Subcutaneous adipose tissue (tissue), 4 donors: Measurements from ENCODE around the gene RAG1. TPM values are rescaled to one million over a fixed set of nuclear protein-coding genes. Genes with fewer than 3 reads are reported as not detected.

Experiments
- CTCF ChIP-seq: fragments of 450-650 bp; IDR thresholded peaks from one replicate; pipeline ENCODE4 v1.5.1; 2016; ENCODE audit warnings: low read depth, mild to moderate bottlenecking, control low read depth, antibody characterized with exemption, moderate library complexity
- total RNA-seq, 4 donors: library from RNA; depleted of rRNA; stranded (reverse); fragments of >200 nt; gene quantifications; one replicate each; pipeline ENCODE4 v1.1.0, GENCODE V29; 2016

The RAG1 gene
- total RNA-seq, 4 donors from 2014 or later: 0.16 to 1.5 (median 0.79) TPM

DNA sequence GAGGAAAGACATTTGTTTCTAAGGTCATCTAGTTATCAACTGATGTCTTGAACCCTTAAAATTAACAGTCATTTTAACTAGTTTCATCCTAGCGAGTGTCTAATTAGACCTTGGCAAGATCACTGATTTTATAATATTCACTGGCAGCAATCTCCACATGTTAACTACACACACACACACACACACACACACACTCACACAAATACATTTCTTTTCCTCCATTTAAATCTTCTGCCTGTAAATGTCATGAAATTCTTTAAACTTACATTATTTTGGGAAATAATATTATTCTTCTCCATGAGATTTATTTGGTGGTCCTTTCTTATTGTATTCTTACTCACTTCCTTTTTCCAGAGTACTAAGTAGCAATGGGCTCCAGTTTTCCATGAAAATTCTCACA is 23.6 kb downstream of the RAG1 start:
- no peak for TF ChIP-seq CTCF

DNA sequence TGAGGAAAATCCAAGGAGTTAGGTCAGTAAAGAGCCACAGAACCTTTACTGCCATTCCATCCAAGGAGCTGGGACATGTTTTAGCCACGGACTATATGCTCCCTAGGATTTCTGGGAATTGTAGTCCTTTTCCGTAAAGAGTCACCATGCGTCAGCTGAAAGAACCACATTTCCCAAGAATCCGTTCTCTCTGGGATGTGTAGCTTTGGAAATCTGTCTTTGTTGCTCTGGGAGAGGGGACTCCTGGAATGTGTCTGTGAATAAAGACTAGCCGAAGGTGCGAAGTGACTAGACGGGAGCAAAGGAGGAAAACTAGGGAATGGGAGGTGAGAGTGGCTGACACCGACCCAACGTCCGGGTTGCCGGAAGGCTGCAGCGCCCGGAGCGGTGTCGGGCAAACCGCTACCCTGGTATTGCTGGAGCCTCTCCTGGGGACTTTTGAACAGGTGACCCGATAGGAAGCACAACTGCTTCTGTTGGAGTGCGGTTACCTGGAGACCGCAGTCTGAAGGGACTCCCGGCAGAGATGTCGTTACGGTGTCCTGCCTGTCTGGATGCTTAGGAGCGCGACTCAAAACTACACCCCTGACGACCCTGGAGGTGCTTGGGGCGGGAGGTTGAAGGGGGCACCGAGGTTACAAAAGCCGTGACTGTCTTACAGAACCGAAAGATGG is 26.6 kb downstream of the RAG1 start, which contains the start of gene IFTAP:
TSS of gene IFTAP (plus strand) at position 187 of the 674 bp plus-strand sequence. CDS start 15,602 bp downstream, outside the sequence.
- no peak for TF ChIP-seq CTCF

- TF ChIP-seq CTCF: no peak
Observed at GRCh38 chr11:36596880-36597279, 29.1 kb downstream of the RAG1 start.

- no peak for TF ChIP-seq CTCF
Observed at GRCh38 chr11:36598051-36598450, 30.2 kb downstream of the RAG1 start, which contains the start of gene RAG2. RAG2 (minus strand) TSS chr11:36598236; CDS start chr11:36594168, 4,068 bp downstream.

- no peak for TF ChIP-seq CTCF
Observed at GRCh38 chr11:36600180-36600579, 32.4 kb downstream of the RAG1 start.

GRCh38 chr11:36601155-36601554 is 33.3 kb downstream of the RAG1 start:
- TF ChIP-seq CTCF: no peak

DNA sequence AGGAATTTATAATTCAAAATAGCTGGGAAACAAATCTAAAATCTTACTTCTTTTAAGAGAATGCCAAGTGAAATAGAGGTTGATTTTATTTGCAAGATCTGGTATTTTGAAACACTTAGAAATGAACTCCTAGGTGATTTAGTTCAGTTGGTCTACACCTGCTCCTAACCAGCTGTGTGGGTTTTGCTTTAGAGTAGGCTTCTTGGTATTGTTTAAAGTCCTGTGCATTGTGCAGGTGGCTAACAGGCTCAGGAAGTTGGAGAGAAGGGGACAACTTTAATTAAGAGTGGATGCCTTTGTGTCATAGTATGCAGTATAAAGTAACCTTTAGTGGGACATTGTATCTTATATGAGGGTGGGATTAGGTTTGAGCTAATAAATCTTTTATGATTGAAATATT is 34.3 kb downstream of the RAG1 start:
- TF ChIP-seq CTCF: no peak
